Activated CD4-positive, alpha-beta T cell treated with anti-CD3 and anti-CD28 coated beads, Interleukin-2, amount 50 U/mL, for 1 hour (primary cell): ENCODE measurements around the gene SEPTIN12.
"Not testable (repeated sequence)": the region's sequence is repeated elsewhere in the genome, so short reads cannot be mapped to it uniquely, and the experiment has no call there.

ENCODE experiments used
- DNase-seq: peaks from one replicate; pipeline ENCODE4 v3.0.0-alpha.2; 2020

Gene SEPTIN12

GRCh38 chr16:4750896-4751295 is 37.2 kb downstream of the SEPTIN12 start:
- DNase-seq, result no peak

- no peak for DNase-seq
Measured at GRCh38 chr16:4749700-4750257, 38.4 kb downstream of the SEPTIN12 start.

DNA sequence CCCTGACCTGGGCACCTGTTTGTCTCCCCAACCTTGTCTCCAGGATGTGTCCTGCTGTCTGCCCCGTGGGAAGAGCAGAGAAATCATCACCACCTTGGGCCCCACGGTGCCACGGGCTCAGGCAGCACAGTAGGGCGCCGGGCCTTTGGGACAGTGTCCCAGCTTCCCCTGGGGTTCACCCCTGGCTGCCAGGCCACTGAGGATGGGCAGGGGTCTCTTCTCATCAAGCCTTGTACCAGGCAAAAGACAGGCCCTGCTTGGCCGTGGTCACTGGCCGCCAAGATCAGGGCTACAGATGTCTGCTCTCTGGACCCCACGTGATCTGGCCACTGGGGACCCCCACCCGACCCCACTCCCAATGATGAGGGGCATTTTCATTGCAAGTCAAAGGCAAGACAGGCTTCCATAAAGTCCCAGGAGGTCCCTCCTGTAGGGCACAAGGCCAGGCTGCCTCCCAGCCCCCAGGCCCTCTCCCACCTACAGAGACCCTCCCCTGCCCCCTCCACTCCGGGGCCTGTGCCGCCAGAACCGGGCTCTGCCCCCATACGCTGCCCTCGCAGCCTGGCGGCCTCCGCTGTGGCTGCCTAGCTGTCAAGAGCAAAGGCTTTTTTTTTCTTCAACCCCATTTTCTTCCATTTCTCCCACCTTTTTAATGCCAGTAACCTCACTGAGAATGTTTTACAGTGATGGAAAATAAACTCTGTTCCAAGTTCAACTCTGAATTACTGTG is 39.3 kb downstream of the SEPTIN12 start:
- DNase-seq, result no peak

DNA sequence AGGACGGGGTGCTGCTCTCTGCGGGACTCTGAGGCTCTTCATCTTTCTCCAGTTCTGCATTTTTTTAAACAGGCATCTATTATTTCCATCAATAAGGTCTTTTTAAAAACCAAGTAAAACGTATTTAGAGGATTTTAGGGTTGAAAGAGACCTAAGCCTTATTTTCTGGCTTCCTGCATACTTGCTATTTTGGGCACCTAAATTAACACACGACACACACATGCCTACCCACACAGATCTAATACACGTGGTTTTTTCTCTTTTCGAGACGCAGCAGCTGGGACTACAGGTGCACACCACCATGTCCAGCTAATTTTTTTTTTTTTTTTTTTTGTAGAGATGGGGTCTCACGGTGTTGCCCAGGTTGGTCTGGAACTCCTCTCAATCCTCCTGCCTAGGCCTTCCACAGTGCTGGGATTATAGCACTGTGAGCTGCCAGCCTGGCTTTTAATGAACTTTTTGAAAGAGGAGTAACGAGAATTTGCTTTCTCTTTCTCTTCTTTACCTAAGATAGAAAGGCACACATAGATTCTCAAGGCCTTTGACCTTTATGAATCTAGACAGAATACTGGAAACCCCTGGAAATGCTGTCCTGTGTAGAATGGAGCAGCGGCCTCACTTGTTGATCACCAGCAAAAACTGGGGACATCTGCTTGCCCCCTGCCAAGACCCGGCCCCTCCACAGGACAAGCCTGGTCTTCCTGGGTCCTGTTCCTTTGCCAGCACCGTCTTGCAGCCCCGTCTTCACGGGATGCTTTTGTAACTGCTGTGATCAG is 40.1 kb downstream of the SEPTIN12 start:
- DNase-seq, result no peak

DNA sequence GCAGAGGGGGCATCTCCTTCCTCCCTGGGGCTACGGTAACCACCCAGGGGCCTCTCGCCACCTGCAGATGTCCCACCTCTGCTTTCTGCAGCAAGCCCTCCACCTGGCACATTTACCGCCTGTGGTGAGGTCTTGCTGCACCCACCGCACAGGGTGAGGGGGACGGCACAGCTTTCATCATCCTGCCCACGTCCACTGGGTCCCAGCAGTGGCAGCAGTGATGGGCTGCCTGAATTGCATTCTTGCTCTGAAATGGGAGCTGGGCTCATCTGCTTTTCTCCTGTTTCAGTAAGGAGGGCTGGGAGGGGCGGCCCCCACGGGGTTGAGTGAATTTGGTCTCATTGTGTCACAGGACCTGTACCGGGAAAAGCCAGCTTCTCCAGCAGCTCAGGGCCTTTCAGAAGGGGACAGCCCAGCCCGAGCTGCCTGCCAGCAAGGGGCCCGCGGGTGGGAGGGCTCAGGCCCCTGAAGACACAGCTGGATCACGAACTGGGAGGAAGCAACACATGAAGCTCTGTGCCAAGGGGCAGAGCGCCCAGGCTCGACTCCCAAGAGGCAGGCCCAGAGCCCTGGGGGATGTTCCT is 41.1 kb downstream of the SEPTIN12 start:
- DNase-seq, result no peak

GRCh38 chr16:4746215-4746614 is 41.9 kb downstream of the SEPTIN12 start:
- no peak for DNase-seq

DNA sequence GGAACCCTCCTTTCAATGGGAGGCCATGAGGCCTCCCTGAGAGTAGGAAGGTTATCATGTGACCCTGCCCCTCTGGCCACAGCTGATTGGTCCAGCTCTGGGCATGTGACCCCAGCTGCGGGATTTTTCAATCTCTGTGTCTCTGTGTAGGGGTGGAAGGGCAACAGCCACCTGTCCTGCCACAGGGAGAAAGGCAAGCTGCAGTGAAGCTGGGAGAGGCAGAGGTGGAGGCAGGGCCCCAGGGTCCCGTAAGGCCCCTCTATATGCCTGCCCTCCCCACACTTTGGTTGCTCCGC is 42.9 kb downstream of the SEPTIN12 start:
- DNase-seq, result no peak

DNA sequence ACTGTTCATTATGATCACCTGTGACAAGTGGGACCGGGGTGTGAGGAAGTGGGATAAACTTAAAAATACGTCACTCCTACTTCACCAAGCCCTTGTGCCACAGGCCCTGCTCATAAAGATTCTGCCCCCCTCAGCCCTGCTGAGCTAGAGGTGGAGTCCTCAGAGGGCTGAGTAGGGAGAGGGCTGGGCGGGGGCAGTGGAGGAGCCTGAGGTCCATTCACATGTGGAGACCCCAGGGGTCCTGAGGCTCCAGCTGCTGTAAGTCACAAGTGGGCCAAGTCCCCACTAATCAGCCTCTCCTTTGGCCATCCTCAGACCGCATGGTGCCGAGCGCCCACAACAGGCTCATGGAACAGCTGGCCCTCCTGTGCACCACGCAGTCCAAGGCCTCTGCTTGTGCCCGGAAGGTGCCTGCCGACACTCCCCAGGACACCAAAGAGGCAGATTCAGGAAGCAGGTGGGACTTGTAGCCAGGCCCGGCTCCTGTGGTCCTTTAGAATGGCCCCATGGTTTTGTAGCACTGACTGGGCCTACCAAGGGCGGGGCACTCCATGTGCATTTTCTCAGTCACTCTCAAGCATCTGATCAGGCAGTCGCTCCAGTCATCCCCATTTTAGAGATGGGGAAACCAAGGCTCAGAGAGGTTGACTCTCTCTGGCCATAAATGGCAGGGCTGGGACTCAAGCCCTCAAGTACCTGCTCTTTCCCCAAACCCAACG is 43.4 kb downstream of the SEPTIN12 start:
- no peak for DNase-seq

GRCh38 chr16:4743226-4743878 is 44.8 kb downstream of the SEPTIN12 start:
- no peak for DNase-seq

DNA sequence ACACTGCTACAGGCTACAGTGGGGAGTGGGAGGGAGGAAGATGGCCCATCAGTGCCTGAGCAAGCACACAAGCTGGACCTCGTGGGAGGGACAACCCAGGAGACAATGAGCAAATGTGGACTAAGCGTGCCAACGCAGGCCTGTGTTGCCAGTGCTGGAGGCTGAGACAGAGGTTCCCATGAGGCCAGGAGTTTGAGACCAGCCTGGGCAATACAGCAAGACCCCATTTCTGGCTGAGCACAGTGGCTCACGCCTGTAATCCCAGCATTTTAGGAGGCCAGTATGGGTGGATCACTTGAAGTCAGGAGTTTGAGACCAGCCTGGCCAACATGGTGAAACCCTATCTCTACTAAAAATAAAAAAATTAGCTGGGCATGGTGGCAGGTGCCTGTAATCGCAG is 49.8 kb downstream of the SEPTIN12 start:
- DNase-seq, result not testable (repeated sequence)

DNA sequence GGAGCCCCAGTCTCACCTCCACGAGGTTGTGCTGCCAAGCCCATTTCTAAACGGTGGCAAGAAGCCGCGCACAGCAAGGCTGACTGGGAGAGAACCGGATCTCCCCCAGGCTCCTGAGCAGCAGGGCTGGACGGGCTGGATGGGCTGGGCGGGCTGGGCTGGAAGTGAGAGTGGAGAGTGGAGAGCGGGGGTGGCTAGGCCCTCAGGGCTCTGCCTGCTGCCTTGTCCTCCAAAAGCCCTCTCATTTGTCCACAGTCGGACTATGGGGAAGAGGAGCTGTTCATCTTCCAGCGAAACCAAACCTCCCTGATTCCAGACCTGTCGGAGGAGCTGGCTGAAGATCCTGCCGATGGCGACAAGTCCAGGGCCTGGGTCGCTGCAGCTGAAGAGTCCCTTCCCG is 50.6 kb downstream of the SEPTIN12 start:
- no peak for DNase-seq

DNA sequence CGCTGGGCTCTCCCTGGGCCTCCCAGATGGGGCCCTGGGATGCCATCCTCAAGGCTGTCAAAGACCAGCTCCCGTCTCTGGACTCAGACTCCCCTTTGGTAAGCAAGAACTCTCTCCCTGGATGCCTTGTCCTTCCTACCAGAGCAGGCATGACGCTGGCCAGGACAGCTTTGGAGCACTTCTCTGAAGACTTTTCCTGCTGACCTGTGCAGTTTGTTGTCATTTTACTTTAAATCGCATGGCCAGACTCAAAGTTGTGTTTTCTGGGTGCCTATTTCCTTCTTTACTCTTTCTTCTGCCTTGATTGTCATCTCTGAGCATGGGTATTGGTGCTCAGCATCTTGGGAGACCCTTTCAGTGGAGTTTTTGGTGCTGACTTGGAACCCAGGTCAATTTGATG is 51.6 kb downstream of the SEPTIN12 start:
- no peak for DNase-seq

DNA sequence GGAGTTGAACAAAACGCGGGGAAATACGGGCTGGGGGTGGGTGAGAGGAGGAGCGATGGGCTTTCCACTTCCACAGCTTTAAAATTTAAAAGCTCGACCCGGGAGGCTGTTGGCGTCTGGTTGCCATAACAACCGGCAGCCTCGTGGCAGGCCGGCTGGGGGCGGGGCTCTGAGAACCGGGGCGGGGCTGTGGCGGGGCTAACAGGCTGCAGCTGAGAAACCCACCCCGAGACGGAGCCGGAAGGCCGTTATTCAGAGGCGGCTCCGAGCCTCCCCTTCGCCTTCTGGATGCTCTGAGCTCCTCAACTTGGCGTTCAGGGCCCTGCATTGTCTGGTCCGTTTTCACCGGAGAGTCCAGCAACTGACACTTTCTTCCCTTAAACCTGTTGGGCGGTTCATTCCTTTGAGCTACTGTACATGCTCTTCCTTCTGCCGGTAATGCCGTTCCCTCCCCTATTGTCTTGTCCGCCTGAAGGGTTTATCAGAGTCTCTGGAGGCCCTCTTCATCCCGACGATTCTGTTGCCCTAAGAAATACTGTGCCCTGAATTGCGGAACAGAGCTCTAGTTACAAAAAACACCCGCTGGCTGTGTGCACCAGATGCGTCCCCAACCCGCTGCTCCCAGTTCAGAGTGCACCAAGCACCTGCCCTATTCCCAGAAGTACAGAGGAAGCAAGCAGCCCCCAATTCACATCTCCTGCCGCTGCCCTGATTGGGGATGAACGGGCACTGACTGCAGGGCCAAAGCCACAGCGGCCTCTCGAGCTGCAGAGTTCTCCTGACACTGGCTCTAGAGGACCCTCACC is 53.2 kb downstream of the SEPTIN12 start:
- peak; percentile 94 for DNase-seq

DNA sequence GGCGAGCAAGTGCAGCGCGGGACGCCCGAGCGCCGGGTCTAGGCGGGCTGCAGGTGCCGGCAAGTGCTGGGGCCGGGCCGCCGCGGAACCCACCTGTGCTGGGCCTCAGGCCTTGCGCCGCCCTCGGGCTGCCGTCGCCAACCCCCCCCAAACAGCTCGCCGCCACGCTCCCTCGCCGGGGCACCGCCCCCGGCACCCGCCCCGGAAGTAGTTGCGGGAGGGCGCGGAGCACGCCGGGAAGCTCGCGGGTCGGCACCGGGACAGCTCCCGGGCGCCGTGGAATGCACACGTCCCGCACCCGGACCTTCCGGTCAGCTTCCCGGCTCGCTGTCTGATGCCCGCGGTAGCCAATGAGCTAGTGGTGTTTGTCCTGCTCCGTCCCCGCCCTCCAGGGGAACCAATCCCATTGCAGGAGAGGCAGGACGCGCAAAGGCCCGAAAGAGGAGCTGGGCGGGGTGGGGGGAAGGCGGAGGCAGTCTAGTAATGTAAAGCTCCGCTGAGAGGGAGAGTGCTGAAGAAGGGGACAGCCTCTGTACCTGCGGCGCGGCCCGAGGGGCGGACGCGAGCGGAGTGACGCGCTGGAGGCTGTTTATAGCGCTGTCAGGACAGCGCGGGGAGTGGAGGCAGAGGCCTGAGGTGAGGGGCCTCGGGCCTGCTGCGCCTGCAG is 53.9 kb downstream of the SEPTIN12 start, which contains the start of the genes ANKS3 and DNAAF8:
ANKS3 (minus strand) TSS at position 209 of the 667 bp plus-strand sequence. CDS start 4,122 bp downstream, outside the sequence.
DNAAF8 (plus strand) TSS at position 475 of the 667 bp plus-strand sequence. CDS start 1,978 bp downstream, outside the sequence.
- peak; percentile 69 for DNase-seq

DNA sequence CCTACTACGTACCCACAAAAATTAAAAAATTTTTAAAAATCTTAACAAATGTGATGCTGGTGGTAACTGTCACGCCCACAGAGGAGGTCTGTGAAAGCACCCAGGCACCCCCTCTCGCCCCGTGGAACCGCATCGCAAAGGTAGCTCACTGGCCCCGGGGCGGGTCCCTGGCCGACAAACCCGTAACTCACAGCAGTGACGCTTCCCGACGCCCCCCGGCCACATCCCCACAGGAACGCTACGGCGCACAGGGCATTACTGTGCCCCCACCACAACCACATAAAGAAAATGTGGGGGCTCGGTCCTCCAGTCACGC is 54.4 kb downstream of the SEPTIN12 start:
- peak; percentile 3 for DNase-seq

GRCh38 chr16:4733211-4733742 is 54.9 kb downstream of the SEPTIN12 start:
- DNase-seq, result no peak

- no peak for DNase-seq
Measured at GRCh38 chr16:4729876-4730275, 58.3 kb downstream of the SEPTIN12 start.

DNA sequence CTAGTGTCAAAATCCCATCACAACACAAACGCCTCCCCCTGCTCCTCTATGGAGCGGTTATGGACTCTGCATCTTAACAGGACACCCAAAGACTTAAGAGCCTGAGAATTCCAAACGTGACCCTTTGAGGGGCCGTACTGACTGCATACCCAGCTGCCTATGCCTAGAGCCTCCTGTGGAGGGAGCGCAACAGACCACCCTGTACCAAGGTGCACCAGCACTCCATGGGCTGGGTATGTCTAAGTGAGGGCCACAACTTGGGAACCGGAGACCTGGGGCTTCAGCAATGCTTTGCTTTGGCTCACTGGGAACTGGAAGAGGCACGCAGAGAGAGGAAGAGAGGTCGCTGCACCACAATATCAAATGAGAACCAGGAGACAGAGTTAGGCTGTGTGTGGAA is 59.5 kb downstream of the SEPTIN12 start:
- no peak for DNase-seq
